Right lobe of liver (tissue), 6 donors: ENCODE measurements around the gene SPON2. TPM values are rescaled to one million over a fixed set of nuclear protein-coding genes. Genes with fewer than 3 reads are reported as not detected.

Source experiments
- ATAC-seq, 4 donors: fragments of 200-7000 bp; cut with Tn5 transposase; one replicate each; pipeline ENCODE4 v1.9.1; 2020; ENCODE audit warnings: mild to moderate bottlenecking in 4 of 4, moderate library complexity in 4 of 4
- DNase-seq, 3 donors: peaks; one replicate each; pipeline ENCODE4 v3.0.0-alpha.2; 2020
- H3K27ac ChIP-seq, 3 donors: fragments of 200-600 bp; one replicate each; pipeline ENCODE4 v1.8.0; 2022
- H3K27me3 ChIP-seq, 2 donors: fragments of 200-600 bp; one replicate each; pipeline ENCODE4 v1.8.0; 2022
- H3K36me3 ChIP-seq, 4 donors: fragments of 200-600 bp; sonication (generic) in 1 of 4; one replicate each; pipeline versions ENCODE4 v1.5.1 to v1.8.0; 2017 to 2022; ENCODE audit warnings: control low read depth in 1 of 4
- H3K4me1 ChIP-seq, 4 donors: fragments of 200-600 bp; sonication (generic) in 1 of 4; one replicate each; pipeline versions ENCODE4 v1.5.1 to v1.8.0; 2017 to 2022; ENCODE audit warnings: control low read depth in 1 of 4
- H3K4me3 ChIP-seq, 3 donors: fragments of 200-600 bp; one replicate each; pipeline ENCODE4 v1.8.0; 2022
- H3K9me3 ChIP-seq, 4 donors: fragments of 200-600 bp; sonication (generic) in 1 of 4; one replicate each; pipeline versions ENCODE4 v1.5.1 to v1.8.0; 2017 to 2022; ENCODE audit warnings: control low read depth in 1 of 4
- POLR2A ChIP-seq: fragments of 450-650 bp; IDR thresholded peaks from one replicate; pipeline ENCODE4 v1.6.1; 2017; ENCODE audit warnings: antibody characterized with exemption, mild to moderate bottlenecking
- WGBS: methylation state at CpG from one replicate; pipeline ENCODE4 v1.1.6; 2018; ENCODE audit warnings: low coverage, low lambda C conversion rate; ENCODE audit not compliant: insufficient coverage; ENCODE audit errors: missing lambda C conversion rate; 5-methylcytosine and 5-hydroxymethylcytosine counted together
- intact Hi-C, 2 donors: fragments of 100-400 bp; cut with DNase I; formaldehyde crosslinking; loops; one replicate each; pipeline versions ENCODE4 v1.11.2 to v1.14.1; 2022
- total RNA-seq, 6 experiments: library from RNA; depleted of rRNA in 2 of 6; stranded (reverse); fragments of >200 nt in 2 of 6; fragmentation: NEBNext Ultra II Directional in 3 of 6; extraction: Animal tissue kit (Norgen Biotek cat#: 25700) in 3 of 6; gene quantifications; one replicate each; pipeline versions ENCODE4 v1.1.0 to v1.2.4, GENCODE V29; 2016 to 2023
- TF ChIP-seq, protein P1 (sequence below), 4 donors: fragments of 200-600 bp in 3 of 4; fragments of 450-650 bp in 1 of 4; IDR thresholded peaks; one replicate each; pipeline versions ENCODE4 v1.5.1 to v1.8.0; 2016 to 2022; ENCODE audit warnings: antibody characterized with exemption in 4 of 4, mild to moderate bottlenecking in 2 of 4
- donor health status: DM: no; HTN: yes; CAD: no.
- donor health status: DM: no; HTN: no; CAD: no.
- donor health status: DM: no; HTN: no; CAD: no.
- donor health status: DM: no; HTN: yes; CAD: no.
- donor health status: DM: no; HTN: yes; CAD: no.

Gene SPON2
- total RNA-seq, 6 experiments from 2014 or later: 41.9 to 138 (median 99.9) TPM

GRCh38 chr4:1164956-1165545, 7.3 kb downstream of the SPON2 start:
- no peak for TF ChIP-seq POLR2A
- TF ChIP-seq, protein P1, sequence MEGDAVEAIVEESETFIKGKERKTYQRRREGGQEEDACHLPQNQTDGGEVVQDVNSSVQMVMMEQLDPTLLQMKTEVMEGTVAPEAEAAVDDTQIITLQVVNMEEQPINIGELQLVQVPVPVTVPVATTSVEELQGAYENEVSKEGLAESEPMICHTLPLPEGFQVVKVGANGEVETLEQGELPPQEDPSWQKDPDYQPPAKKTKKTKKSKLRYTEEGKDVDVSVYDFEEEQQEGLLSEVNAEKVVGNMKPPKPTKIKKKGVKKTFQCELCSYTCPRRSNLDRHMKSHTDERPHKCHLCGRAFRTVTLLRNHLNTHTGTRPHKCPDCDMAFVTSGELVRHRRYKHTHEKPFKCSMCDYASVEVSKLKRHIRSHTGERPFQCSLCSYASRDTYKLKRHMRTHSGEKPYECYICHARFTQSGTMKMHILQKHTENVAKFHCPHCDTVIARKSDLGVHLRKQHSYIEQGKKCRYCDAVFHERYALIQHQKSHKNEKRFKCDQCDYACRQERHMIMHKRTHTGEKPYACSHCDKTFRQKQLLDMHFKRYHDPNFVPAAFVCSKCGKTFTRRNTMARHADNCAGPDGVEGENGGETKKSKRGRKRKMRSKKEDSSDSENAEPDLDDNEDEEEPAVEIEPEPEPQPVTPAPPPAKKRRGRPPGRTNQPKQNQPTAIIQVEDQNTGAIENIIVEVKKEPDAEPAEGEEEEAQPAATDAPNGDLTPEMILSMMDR (IDR thresholded peaks at IDR 0.05): no peak
- Histone ChIP-seq H3K4me1 (peaks cover 0 to 13% (median 3%) of the 10 kb centered on the region in 4 donors), H3K36me3 (peaks cover 0 to 5% (median 0%) of the 10 kb centered on the region in 4 donors), H3K9me3 (no peaks in the 10 kb centered on the region), H3K27ac (no peak overlapping the region), H3K27me3 (no peaks in the 10 kb centered on the region), H3K4me3 (no peak overlapping the region)
- 92% methylated on average over 7 of the region's 13 CpGs for WGBS
- ATAC-seq (no peak), DNase-seq (no peak)
- intact Hi-C loops: loop anchor here in 1 of 2 donors (5.0 to 10.0 kb wide), 2 partner anchors 42 to 80 kb away; partner anchors contain the start of gene CTBP1

- DNase-seq (no peak), ATAC-seq (no peak)
- Histone ChIP-seq H3K27ac (no peak overlapping the region), H3K27me3 (no peaks in the 10 kb centered on the region), H3K36me3 (no peaks in the 10 kb centered on the region), H3K9me3 (no peaks in the 10 kb centered on the region), H3K4me3 (no peak overlapping the region), H3K4me1 (peaks cover 0 to 13% (median 3%) of the 10 kb centered on the region in 4 donors)
- TF ChIP-seq, protein P1 (IDR thresholded peaks at IDR 0.05): no peak
- TF ChIP-seq POLR2A: no peak
- WGBS: 86% methylated on average over 2 of the region's 5 CpGs
- intact Hi-C loops: loop anchor here in 1 of 2 donors (10.0 kb wide), 1 partner anchor 80 kb away; the partner anchor contains the start of gene CTBP1
Measured at GRCh38 chr4:1164444-1164843, 7.9 kb downstream of the SPON2 start.

GRCh38 chr4:1164040-1164439, 8.3 kb downstream of the SPON2 start:
- Histone ChIP-seq H3K9me3 (no peaks in the 10 kb centered on the region), H3K4me3 (no peak overlapping the region), H3K27ac (no peak overlapping the region), H3K4me1 (peaks cover 0 to 13% (median 3%) of the 10 kb centered on the region in 4 donors), H3K27me3 (no peaks in the 10 kb centered on the region), H3K36me3 (no peaks in the 10 kb centered on the region)
- ATAC-seq (no peak), DNase-seq (no peak)
- intact Hi-C loops: loop anchor here in 1 of 2 donors (10.0 kb wide), 1 partner anchor 81 kb away; the partner anchor contains the start of gene CTBP1
- WGBS: 100% methylated on average over 1 of the region's 4 CpGs
- TF ChIP-seq, protein P1 (IDR thresholded peaks at IDR 0.05): no peak
- TF ChIP-seq POLR2A: no peak

DNA sequence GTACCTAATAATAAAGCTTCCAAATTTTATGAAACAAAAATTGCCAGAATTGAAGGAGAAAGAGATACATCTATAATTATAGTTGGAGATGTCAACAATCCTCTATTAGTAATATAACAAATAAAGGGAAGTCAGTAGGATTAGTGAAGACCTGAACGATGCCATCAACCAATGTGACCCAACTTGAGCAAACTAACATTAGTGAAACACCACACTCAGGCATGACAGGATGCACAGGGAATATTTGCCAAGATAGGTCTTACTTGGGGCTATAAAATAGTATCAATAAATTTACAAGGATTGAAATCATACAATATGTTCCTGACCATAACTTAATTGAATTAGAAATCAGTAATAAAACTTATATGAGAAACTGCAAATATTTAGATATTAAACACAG, 12.0 kb downstream of the SPON2 start:
- DNase-seq (no peak), ATAC-seq (no peak)
- Histone ChIP-seq H3K9me3 (peaks cover 0 to 4% (median 0%) of the 10 kb centered on the region in 4 donors), H3K4me3 (no peak overlapping the region), H3K27ac (no peak overlapping the region), H3K36me3 (no peaks in the 10 kb centered on the region), H3K4me1 (peaks cover 0 to 9% (median 3%) of the 10 kb centered on the region in 4 donors), H3K27me3 (no peaks in the 10 kb centered on the region)
- WGBS: 25% methylated on average over 1 of the region's 1 CpG
- no peak for TF ChIP-seq POLR2A
- TF ChIP-seq, protein P1 (IDR thresholded peaks at IDR 0.05): no peak
- intact Hi-C loops: loop anchor here in 1 of 2 donors (10.0 kb wide), 1 partner anchor 84 kb away; the partner anchor contains the start of gene CTBP1
